Skeletal muscle cell (primary cell): ENCODE measurements around the gene NYAP1.
"Not testable (repeated sequence)": the region's sequence is repeated elsewhere in the genome, so short reads cannot be mapped to it uniquely, and the experiment has no call there.

Experiments used
- DNase-seq: peaks from one replicate; pipeline ENCODE4 v3.0.0-alpha.2; 2010; ENCODE audit warnings: low read depth
- H3K4me3 ChIP-seq: 2 replicates; pipeline ENCODE4 v1.5.1; 2011; ENCODE audit warnings: low read depth, mild to moderate bottlenecking, control low read depth, low read length, moderate library complexity

NYAP1 gene

GRCh38 chr7:100504887-100505611, 21.3 kb downstream of the NYAP1 start:
- DNase-seq: no peak
- no peak overlapping the region for H3K4me3 ChIP-seq

GRCh38 chr7:100506356-100506923, 22.7 kb downstream of the NYAP1 start:
- H3K4me3 ChIP-seq: no peak overlapping the region
- no peak for DNase-seq

DNA sequence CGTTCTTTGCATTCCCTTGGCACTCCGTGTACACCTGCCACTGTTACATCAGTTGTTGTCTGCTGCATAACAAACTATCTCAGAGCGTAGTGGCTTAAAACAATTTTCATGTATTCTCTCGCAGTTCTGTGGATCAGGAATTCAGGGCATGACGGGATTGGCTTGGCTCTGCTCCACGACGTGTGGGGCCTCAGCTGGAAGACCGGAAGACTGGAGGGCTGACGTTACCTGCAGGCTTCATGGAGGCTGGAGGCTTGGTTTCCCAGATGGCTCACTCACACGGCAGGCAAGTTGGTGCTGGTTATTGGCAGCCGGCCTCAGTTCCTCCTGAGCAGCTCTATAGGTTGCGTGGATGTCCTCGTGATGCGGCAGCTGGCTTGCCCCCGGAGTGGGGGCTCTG, 25.5 kb downstream of the NYAP1 start:
- H3K4me3 ChIP-seq: no peak overlapping the region

GRCh38 chr7:100510437-100511239, 26.9 kb downstream of the NYAP1 start:
- no peak overlapping the region for H3K4me3 ChIP-seq
- no peak for DNase-seq

More for the DNA sequence above, 25.5 kb downstream of the NYAP1 start:
- DNase-seq: peak; percentile 85

- DNase-seq: no peak
- no peak overlapping the region for H3K4me3 ChIP-seq
Measured at GRCh38 chr7:100513212-100513810, 29.6 kb downstream of the NYAP1 start.

- no peak overlapping the region for H3K4me3 ChIP-seq
- peak; percentile 58 for DNase-seq
Measured at GRCh38 chr7:100515072-100515532, 31.4 kb downstream of the NYAP1 start.

- no peak overlapping the region for H3K4me3 ChIP-seq
- peak; percentile 85 for DNase-seq
Measured at GRCh38 chr7:100516135-100516812, 32.5 kb downstream of the NYAP1 start.

DNA sequence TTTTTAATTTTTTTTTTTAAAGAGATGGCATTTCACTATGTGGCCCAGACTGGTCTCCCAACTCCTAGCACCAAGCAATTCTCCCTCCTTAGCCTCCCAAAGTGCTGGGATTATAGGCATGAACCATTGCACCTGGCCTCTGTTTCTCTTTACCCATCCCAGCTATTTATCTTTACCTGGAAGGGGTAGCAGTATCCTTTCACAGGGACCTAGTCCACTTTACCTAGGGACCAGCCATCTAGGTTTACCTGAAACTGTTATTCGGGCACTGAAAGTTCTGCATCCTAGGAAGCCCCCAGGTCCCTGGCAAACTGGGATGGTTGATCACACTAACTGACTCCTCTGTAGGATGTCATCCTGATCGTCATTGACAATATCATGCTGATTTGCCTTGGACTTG, 33.6 kb downstream of the NYAP1 start:
- H3K4me3 ChIP-seq: no peak overlapping the region
- no peak for DNase-seq

DNA sequence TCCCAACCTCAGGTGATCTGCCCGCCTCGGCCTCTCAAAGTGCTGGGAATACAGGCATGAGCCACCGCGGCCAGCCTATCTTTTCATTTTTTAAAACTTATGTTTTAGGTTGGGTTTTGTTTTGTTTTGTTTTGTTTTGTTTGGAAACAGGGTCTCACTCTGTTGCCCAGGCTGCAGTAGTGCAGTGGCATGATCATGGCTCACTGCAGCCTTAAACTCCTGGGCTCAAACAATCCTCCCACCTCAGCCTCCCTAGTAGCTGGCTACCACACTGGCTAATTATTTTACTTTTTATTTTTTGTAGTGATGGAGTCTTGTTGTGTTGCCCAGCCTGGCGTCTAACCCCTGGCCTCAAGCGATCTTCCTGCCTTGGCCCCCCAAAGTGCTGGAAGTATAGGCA, 35.9 kb downstream of the NYAP1 start:
- H3K4me3 ChIP-seq: no peak overlapping the region

GRCh38 chr7:100520138-100520537, 36.4 kb downstream of the NYAP1 start:
- no peak overlapping the region for H3K4me3 ChIP-seq
- DNase-seq: no peak

More for the DNA sequence above, 35.9 kb downstream of the NYAP1 start:
- DNase-seq: no peak

GRCh38 chr7:100521076-100521475, 37.3 kb downstream of the NYAP1 start:
- DNase-seq: no peak
- H3K4me3 ChIP-seq: no peak overlapping the region

- not testable (repeated sequence) for H3K4me3 ChIP-seq, DNase-seq
Measured at GRCh38 chr7:100521909-100522593, 38.3 kb downstream of the NYAP1 start.

DNA sequence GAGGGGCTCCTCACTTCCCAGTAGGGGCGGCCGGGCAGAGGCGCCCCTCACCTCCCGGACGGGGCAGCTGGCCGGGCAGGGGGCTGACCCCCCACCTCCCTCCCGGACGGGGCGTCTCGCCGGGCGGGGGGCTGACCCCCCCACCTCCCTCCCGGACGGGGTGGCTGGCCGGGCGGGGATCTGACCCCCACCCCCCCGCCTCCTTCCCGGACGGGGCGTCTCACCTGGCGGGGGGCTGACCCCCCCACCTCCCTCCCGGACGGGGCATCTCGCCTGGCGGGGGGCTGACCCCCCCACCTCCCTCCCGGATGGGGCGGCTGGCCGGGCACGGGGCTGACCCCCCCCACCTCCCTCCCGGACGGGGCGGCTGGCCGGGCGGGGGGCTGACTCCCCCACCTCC, 39.5 kb downstream of the NYAP1 start:
- not testable (repeated sequence) for DNase-seq, H3K4me3 ChIP-seq

DNA sequence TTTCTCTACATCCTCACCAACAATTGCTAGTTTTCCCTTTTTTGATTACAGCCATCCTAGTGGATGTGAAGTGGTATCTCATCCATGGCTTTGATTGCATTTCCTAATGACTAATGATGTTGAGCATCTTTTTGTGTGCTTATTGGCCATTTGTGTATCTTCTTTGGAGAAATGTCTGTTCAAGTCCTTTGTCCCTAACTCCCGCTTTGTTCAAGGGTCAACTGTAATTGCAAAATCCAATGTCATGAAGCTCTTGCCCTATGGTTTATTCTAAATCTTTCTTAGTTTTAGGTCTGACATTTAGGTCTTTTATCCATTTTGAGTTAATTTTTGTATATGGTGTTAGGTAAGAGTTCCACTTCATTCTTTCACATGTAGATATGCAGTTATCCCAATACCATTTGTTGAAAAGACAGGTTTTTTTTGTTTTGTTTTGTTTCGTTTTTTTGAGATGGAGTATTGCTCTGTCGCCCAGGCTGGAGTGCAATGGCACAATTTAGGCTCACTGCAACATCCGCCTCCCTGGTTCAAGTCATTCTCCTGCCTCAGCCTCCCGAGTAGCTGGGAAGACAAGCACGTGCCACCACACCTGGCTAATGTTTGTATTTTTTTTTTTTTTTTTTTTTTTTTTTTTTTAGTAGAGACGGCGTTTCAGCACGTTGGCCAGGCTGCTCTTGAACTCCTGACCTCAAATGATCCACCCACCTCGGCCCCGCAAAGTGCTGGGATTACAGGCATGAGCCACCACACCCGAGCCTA, 44.6 kb downstream of the NYAP1 start:
- DNase-seq, H3K4me3 ChIP-seq: not testable (repeated sequence)

GRCh38 chr7:100532165-100533022, 48.7 kb downstream of the NYAP1 start:
- no peak for DNase-seq
- H3K4me3 ChIP-seq: no peak overlapping the region

DNA sequence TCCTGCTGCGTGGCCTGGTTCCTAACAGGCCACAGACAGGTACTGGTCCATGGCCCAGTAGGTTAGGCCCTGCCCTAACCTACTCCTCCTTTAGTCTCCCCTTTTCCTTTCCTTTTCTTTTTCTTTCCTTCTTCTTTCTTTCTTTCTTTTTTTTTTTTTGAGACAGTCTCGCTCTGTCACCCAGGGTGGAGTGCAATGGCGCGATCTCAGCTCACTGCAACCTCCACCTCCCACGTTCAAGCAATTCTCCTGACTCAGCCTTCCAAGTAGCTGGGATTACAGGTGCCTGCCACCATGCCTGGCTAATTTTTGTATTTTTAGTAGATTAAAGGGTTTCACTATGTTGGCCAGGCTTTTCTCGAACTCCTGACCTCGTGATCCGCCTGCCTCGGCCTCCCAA, 52.3 kb downstream of the NYAP1 start:
- not testable (repeated sequence) for DNase-seq, H3K4me3 ChIP-seq

DNA sequence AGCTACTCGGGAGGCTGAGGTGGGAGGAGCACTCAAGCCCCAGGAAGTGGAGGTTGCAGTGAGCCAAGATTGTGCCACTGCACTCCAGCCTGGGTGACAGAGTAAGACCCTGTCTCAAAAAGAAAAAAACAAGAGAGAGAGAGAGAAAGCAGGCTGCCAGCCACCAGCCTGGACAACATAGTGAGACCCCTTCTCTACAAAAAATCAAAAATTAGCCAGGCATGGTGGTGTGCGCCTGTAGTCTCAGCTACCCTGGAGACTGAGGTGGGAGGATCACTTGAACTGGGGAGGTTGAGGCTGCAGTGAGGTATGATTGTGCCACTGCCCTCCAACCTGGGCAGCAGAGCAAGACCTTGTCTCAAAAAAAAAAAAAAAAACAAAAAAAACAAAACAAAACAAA, 53.0 kb downstream of the NYAP1 start:
- not testable (repeated sequence) for H3K4me3 ChIP-seq, DNase-seq
